HEK293 (cell line): Measurements from ENCODE around the gene CRTAP.

Experiments used
- CTCF ChIA-PET: fragments of 350-600 bp; formaldehyde crosslinking; extraction: SDS; loops from one replicate; lab custom pipeline; 2021; ENCODE audit warnings: antibody characterized with exemption; lab: Yijun Ruan, JAX
- POLR2A ChIA-PET: fragments of 300-600 bp; formaldehyde crosslinking; extraction: SDS; loops from one replicate; lab custom pipeline; 2020; ENCODE audit warnings: antibody characterized with exemption, inconsistent platforms; lab: Yijun Ruan, JAX
- H3K27ac ChIP-seq: fragments of 200-500 bp; sonication (Bioruptor generic); 2 replicates; pipeline ENCODE4 v1.5.1; 2014; ENCODE audit warnings: low read depth, low read length, control low read depth, inconsistent platforms; ENCODE audit errors: extremely low read depth
- H3K36me3 ChIP-seq, 2 experiments: fragments of 200-500 bp in 1 of 2; sonication (Bioruptor generic) in 1 of 2; 1 replicate in 1 of 2; 2 replicates in 1 of 2; pipeline ENCODE4 v1.5.1; 2014 to 2017; ENCODE audit warnings: inconsistent platforms in 2 of 2, low read length in 2 of 2; ENCODE audit not compliant: control insufficient read depth in 2 of 2, insufficient read depth in 1 of 2
- H3K4me1 ChIP-seq: fragments of 200-500 bp; sonication (Bioruptor generic); 2 replicates; pipeline ENCODE4 v1.5.1; 2014; ENCODE audit warnings: mild to moderate bottlenecking, low read length, inconsistent platforms; ENCODE audit not compliant: control insufficient read depth, insufficient read depth
- H3K4me3 ChIP-seq: 2 replicates; pipeline ENCODE4 v1.5.1; 2011; ENCODE audit warnings: low read depth, mild to moderate bottlenecking, control low read depth, low read length, moderate library complexity
- H3K9me3 ChIP-seq: fragments of 200-500 bp; sonication (Bioruptor generic); 2 replicates; pipeline ENCODE4 v1.5.1; 2014; ENCODE audit warnings: low read depth, low read length, inconsistent platforms; ENCODE audit not compliant: control insufficient read depth, insufficient read depth
- GLI4 ChIP-seq: fragments of 450-650 bp; formaldehyde crosslinking; IDR thresholded peaks from 2 replicates; pipeline ENCODE4 v1.5.1; 2016; ENCODE audit warnings: missing biosample characterization, missing genetic modification characterization
- OSR2 ChIP-seq: fragments of 450-650 bp; formaldehyde crosslinking; IDR thresholded peaks from 2 replicates; pipeline ENCODE4 v1.5.1; 2016; ENCODE audit warnings: missing biosample characterization, missing genetic modification characterization
- PBX3 ChIP-seq: sonication (generic); formaldehyde crosslinking; IDR thresholded peaks from 2 replicates; pipeline ENCODE4 v1.8.1; 2022; ENCODE audit warnings: mild to moderate bottlenecking, moderate library complexity, missing genetic modification reagents
- SP7 ChIP-seq: fragments of 450-650 bp; formaldehyde crosslinking; IDR thresholded peaks from 2 replicates; pipeline ENCODE4 v1.5.1; 2016; ENCODE audit warnings: missing biosample characterization, missing genetic modification characterization
- ZBTB21 ChIP-seq: fragments of 450-650 bp; formaldehyde crosslinking; IDR thresholded peaks from 2 replicates; pipeline ENCODE4 v1.5.1; 2017; ENCODE audit warnings: missing biosample characterization, missing genetic modification characterization
- ZBTB48 ChIP-seq: fragments of 450-650 bp; formaldehyde crosslinking; IDR thresholded peaks from 2 replicates; pipeline ENCODE4 v1.5.1; 2016; ENCODE audit warnings: missing biosample characterization, missing genetic modification characterization
- ZFP3 ChIP-seq: fragments of 450-650 bp; formaldehyde crosslinking; IDR thresholded peaks from 2 replicates; pipeline ENCODE4 v1.5.1; 2016; ENCODE audit warnings: low read depth, missing biosample characterization, missing genetic modification characterization
- ZNF354C ChIP-seq: fragments of 450-650 bp; formaldehyde crosslinking; IDR thresholded peaks from 2 replicates; pipeline ENCODE4 v1.5.1; 2016; ENCODE audit warnings: missing biosample characterization, missing genetic modification characterization, low read depth, borderline replicate concordance
- ZNF398 ChIP-seq: fragments of 450-650 bp; formaldehyde crosslinking; IDR thresholded peaks from 2 replicates; pipeline ENCODE4 v1.5.1; 2017; ENCODE audit warnings: missing biosample characterization, missing genetic modification characterization
- ZNF488 ChIP-seq: fragments of 450-650 bp; formaldehyde crosslinking; IDR thresholded peaks from 2 replicates; pipeline ENCODE4 v1.5.1; 2016; ENCODE audit warnings: missing biosample characterization, missing genetic modification characterization
- ZNF548 ChIP-seq: fragments of 450-650 bp; formaldehyde crosslinking; IDR thresholded peaks from 2 replicates; pipeline ENCODE4 v1.5.1; 2016; ENCODE audit warnings: missing biosample characterization, missing genetic modification characterization
- ZNF549 ChIP-seq: fragments of 450-650 bp; IDR thresholded peaks from 2 replicates; pipeline ENCODE4 v1.5.1; 2018; ENCODE audit warnings: missing biosample characterization, missing genetic modification characterization, mild to moderate bottlenecking, inconsistent platforms, moderate library complexity
- ZNF561 ChIP-seq: fragments of 450-650 bp; IDR thresholded peaks from 2 replicates; pipeline ENCODE4 v1.5.1; 2018; ENCODE audit warnings: missing biosample characterization, missing genetic modification characterization, borderline replicate concordance
- ZNF623 ChIP-seq: fragments of 450-650 bp; formaldehyde crosslinking; IDR thresholded peaks from 2 replicates; pipeline ENCODE4 v1.5.1; 2016; ENCODE audit warnings: missing biosample characterization, missing genetic modification characterization
- ZNF629 ChIP-seq: fragments of 450-650 bp; formaldehyde crosslinking; IDR thresholded peaks from 2 replicates; pipeline ENCODE4 v1.5.1; 2017; ENCODE audit warnings: missing biosample characterization, missing genetic modification characterization
- ZNF670 ChIP-seq: fragments of 450-650 bp; formaldehyde crosslinking; IDR thresholded peaks from 2 replicates; pipeline ENCODE4 v1.5.1; 2016; ENCODE audit warnings: missing biosample characterization, missing genetic modification characterization, low read depth
- ZNF701 ChIP-seq: fragments of 450-650 bp; formaldehyde crosslinking; IDR thresholded peaks from 2 replicates; pipeline ENCODE4 v1.5.1; 2016; ENCODE audit warnings: missing biosample characterization, missing genetic modification characterization
- ZNF747 ChIP-seq: fragments of 450-650 bp; formaldehyde crosslinking; IDR thresholded peaks from 2 replicates; pipeline ENCODE4 v1.5.1; 2016; ENCODE audit warnings: missing biosample characterization, missing genetic modification characterization
- ZNF76 ChIP-seq: fragments of 450-650 bp; formaldehyde crosslinking; IDR thresholded peaks from 2 replicates; pipeline ENCODE4; 2016; ENCODE audit warnings: low read depth, missing biosample characterization, missing genetic modification characterization, borderline replicate concordance
- TF ChIP-seq, protein P1 (sequence below): fragments of 450-650 bp; formaldehyde crosslinking; IDR thresholded peaks from 2 replicates; pipeline ENCODE4; 2016; ENCODE audit warnings: missing biosample characterization, missing genetic modification characterization
- TF ChIP-seq, protein P2 (sequence below): fragments of 450-650 bp; formaldehyde crosslinking; IDR thresholded peaks from 2 replicates; pipeline ENCODE4 v1.5.1; 2016; ENCODE audit warnings: missing biosample characterization, missing genetic modification characterization
- TF ChIP-seq, protein P3 (sequence below): fragments of 450-650 bp; formaldehyde crosslinking; IDR thresholded peaks from 2 replicates; pipeline ENCODE4 v1.5.1; 2016; ENCODE audit warnings: missing biosample characterization, missing genetic modification characterization, low read depth
- TF ChIP-seq, protein P4 (sequence below): fragments of 450-650 bp; formaldehyde crosslinking; IDR thresholded peaks from 2 replicates; pipeline ENCODE4 v1.5.1; 2017; ENCODE audit warnings: missing biosample characterization, mild to moderate bottlenecking, missing genetic modification characterization, moderate library complexity

The CRTAP gene

DNA sequence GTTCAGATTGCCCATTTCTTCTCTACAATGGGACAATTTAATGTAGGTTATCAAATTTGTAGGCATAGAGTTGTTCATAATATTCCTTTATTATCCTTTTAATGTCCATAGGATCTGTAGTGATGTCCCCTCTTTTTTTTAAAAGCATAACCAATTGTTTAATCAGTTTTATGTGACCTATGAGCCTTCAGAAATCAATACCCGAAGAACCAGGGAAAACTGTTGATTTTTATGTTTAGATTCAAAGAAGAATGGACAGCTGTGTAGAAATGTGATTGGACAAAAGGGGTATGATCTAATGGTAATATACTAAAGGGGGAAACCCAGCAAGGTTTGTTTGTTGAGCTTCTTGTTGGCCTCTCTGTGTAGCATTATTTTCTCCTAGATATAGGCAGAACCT, 65.3 kb downstream of the CRTAP start:
- Histone ChIP-seq H3K4me3 (no peak overlapping the region), H3K9me3 (no peaks in the 10 kb centered on the region), H3K4me1 (no peaks in the 10 kb centered on the region), H3K36me3 (no peaks in the 10 kb centered on the region), H3K27ac (no peak overlapping the region)
- TF ChIP-seq, protein P1, sequence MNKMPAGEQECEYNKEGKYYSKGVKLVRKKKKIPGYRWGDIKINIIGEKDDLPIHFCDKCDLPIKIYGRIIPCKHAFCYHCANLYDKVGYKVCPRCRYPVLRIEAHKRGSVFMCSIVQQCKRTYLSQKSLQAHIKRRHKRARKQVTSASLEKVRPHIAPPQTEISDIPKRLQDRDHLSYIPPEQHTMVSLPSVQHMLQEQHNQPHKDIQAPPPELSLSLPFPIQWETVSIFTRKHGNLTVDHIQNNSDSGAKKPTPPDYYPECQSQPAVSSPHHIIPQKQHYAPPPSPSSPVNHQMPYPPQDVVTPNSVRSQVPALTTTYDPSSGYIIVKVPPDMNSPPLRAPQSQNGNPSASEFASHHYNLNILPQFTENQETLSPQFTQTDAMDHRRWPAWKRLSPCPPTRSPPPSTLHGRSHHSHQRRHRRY (tag by site-specific recombination) = no peak
- TF ChIP-seq SP7 (tag by site-specific recombination) (no peak), ZNF548 (tag by site-specific recombination) (no peak), ZNF354C (tag by site-specific recombination) (no peak)
- TF ChIP-seq, protein P2, sequence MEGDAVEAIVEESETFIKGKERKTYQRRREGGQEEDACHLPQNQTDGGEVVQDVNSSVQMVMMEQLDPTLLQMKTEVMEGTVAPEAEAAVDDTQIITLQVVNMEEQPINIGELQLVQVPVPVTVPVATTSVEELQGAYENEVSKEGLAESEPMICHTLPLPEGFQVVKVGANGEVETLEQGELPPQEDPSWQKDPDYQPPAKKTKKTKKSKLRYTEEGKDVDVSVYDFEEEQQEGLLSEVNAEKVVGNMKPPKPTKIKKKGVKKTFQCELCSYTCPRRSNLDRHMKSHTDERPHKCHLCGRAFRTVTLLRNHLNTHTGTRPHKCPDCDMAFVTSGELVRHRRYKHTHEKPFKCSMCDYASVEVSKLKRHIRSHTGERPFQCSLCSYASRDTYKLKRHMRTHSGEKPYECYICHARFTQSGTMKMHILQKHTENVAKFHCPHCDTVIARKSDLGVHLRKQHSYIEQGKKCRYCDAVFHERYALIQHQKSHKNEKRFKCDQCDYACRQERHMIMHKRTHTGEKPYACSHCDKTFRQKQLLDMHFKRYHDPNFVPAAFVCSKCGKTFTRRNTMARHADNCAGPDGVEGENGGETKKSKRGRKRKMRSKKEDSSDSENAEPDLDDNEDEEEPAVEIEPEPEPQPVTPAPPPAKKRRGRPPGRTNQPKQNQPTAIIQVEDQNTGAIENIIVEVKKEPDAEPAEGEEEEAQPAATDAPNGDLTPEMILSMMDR (tag by site-specific recombination) = no peak
- CTCF ChIA-PET = interaction anchor here (0.6 kb wide), 1 partner anchor 19 kb away, joined by 4 read pairs; no protein-coding TSS in a partner anchor
- POLR2A ChIA-PET = no interaction called here

DNA sequence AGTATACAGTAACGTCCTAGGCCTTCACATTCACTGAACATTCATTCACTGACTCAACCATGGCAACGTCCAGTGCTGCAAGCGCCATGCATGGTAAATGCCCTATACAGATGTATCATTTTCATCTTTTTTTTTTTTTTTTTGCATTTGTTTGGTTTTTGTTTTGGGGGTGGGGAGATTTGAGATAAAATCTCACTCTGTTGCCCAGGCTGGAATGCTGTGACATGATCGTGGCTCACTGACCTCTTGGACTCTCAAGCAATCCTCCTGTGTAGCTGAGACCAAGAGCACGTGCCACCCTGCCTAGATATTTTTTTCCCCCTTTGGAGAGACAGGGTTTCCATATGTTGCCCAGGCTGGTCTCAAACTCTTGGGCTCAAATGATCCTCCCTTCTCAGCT, 67.4 kb downstream of the CRTAP start:
- CTCF ChIA-PET = no interaction called here
- no peaks in the 10 kb centered on the region for H3K36me3 ChIP-seq
- POLR2A ChIA-PET = no interaction called here
- no peaks in the 10 kb centered on the region for H3K4me1 ChIP-seq
- no peak overlapping the region for H3K4me3 ChIP-seq
- no peak overlapping the region for H3K27ac ChIP-seq
- no peaks in the 10 kb centered on the region for H3K9me3 ChIP-seq
- TF ChIP-seq ZNF398 (tag by site-specific recombination) (no peak), ZBTB48 (no peak), ZNF76 (tag by site-specific recombination) (no peak), ZNF701 (tag by site-specific recombination) (no peak), PBX3 (no peak), OSR2 (tag by site-specific recombination) (no peak), ZNF549 (no peak), GLI4 (tag by site-specific recombination) (no peak), ZNF747 (tag by site-specific recombination) (no peak), ZNF561 (tag by site-specific recombination) (no peak), ZFP3 (no peak), ZBTB21 (tag by site-specific recombination) (no peak), ZNF629 (tag by site-specific recombination) (no peak), ZNF488 (tag by site-specific recombination) (no peak), ZNF623 (tag by site-specific recombination) (no peak), ZNF670 (no peak)
- TF ChIP-seq, protein P3, sequence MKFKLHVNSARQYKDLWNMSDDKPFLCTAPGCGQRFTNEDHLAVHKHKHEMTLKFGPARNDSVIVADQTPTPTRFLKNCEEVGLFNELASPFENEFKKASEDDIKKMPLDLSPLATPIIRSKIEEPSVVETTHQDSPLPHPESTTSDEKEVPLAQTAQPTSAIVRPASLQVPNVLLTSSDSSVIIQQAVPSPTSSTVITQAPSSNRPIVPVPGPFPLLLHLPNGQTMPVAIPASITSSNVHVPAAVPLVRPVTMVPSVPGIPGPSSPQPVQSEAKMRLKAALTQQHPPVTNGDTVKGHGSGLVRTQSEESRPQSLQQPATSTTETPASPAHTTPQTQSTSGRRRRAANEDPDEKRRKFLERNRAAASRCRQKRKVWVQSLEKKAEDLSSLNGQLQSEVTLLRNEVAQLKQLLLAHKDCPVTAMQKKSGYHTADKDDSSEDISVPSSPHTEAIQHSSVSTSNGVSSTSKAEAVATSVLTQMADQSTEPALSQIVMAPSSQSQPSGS (tag by site-specific recombination) = no peak
- TF ChIP-seq, protein P2 (tag by site-specific recombination) = no peak
- TF ChIP-seq, protein P4, sequence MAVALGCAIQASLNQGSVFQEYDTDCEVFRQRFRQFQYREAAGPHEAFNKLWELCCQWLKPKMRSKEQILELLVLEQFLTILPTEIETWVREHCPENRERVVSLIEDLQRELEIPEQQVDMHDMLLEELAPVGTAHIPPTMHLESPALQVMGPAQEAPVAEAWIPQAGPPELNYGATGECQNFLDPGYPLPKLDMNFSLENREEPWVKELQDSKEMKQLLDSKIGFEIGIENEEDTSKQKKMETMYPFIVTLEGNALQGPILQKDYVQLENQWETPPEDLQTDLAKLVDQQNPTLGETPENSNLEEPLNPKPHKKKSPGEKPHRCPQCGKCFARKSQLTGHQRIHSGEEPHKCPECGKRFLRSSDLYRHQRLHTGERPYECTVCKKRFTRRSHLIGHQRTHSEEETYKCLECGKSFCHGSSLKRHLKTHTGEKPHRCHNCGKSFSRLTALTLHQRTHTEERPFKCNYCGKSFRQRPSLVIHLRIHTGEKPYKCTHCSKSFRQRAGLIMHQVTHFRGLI (tag by site-specific recombination) = no peak
